Adrenal gland (tissue), 5 donors: ENCODE measurements around the gene KCNMA1.

Source experiments
- POLR2A ChIP-seq, 2 donors: fragments of 450-650 bp; IDR thresholded peaks; one replicate each; pipeline ENCODE4 v1.6.1; 2017; ENCODE audit warnings: antibody characterized with exemption in 2 of 2, mild to moderate bottlenecking in 2 of 2, moderate library complexity in 1 of 2
- TF ChIP-seq, protein P1 (sequence below), 6 experiments: fragments of 450-650 bp in 4 of 6; fragments of 200-600 bp in 2 of 6; sonication (generic) in 1 of 6; IDR thresholded peaks; 1 replicate in 5 of 6; 2 replicates in 1 of 6; pipeline versions ENCODE4 v1.5.1 to v1.8.0; 2016 to 2021; ENCODE audit warnings: antibody characterized with exemption in 6 of 6, mild to moderate bottlenecking in 2 of 6, moderate library complexity in 1 of 6
- donor health status: DM: no; HTN: no; CAD: no.

DNA sequence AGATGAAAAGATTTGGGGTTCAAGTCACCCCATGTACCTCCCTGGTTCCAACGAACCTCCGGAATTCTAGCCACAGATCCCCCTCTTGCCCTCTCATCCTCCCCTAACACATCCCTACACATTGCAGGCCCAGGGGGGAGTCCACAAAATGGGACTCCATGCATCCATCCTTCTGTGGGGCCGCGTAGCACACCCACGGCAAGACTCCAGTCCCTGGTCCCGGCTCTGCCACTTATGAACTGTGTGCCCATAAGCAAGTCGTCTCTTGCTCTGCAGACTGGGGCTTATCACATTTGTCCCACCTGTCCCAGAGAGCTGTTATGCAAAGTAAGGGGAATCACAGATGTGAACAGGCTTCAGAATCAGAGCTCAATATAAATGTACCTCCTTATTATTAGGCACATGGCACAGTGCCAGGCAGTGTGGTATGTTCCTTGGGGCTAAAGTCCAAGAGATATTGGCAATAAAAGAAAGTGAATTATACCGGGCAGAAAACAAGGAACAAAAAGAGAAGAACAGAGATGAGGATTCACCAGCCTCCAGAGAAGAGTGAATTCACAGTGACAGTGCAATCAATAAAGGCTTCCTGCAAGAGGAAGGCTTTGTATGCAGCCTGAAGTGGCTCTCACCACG, 73.9 kb downstream of the KCNMA1 start:
- TF ChIP-seq, protein P1, sequence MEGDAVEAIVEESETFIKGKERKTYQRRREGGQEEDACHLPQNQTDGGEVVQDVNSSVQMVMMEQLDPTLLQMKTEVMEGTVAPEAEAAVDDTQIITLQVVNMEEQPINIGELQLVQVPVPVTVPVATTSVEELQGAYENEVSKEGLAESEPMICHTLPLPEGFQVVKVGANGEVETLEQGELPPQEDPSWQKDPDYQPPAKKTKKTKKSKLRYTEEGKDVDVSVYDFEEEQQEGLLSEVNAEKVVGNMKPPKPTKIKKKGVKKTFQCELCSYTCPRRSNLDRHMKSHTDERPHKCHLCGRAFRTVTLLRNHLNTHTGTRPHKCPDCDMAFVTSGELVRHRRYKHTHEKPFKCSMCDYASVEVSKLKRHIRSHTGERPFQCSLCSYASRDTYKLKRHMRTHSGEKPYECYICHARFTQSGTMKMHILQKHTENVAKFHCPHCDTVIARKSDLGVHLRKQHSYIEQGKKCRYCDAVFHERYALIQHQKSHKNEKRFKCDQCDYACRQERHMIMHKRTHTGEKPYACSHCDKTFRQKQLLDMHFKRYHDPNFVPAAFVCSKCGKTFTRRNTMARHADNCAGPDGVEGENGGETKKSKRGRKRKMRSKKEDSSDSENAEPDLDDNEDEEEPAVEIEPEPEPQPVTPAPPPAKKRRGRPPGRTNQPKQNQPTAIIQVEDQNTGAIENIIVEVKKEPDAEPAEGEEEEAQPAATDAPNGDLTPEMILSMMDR (IDR thresholded peaks at IDR 0.05) = no peak
- TF ChIP-seq POLR2A (IDR thresholded peaks at IDR 0.05) = no peak
